ENCODE results near the gene MED14. TPM values are rescaled to one million over a fixed set of nuclear protein-coding genes. Genes with fewer than 3 reads are reported as not detected.

The MED14 gene
- total RNA-seq, 2 experiments from 2014 or later: 44.9 to 47.7 TPM

DNA sequence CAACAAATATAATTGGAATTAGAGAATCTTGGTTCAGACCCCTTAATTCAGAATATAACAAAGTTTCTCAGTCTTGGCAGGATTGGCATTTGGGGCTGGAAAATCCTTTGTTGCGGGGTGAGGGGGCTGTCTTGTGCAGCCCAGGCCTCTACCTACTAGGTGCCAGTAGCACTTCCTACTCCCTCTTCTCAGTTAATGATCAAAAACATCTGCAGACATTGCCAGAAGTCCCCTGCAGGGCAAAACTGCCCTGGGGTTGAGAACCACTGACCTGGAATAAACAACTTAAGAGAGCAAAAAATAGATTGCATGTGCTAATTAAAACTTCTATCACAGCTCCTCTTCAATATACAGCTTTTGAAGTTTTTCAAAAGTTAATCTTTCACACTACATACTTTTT lies 51.2 kb downstream of the MED14 start:
- Mint-ChIP-seq H3K9me3 (ENCODE audit: low read depth) (no peaks in the 10 kb centered on the region), H3K27ac (no peak overlapping the region), H3K36me3 (peaks cover 32% of the 10 kb centered on the region), H3K27me3 (no peaks in the 10 kb centered on the region), H3K4me3 (no peak overlapping the region), H3K4me1 (peaks cover 8% of the 10 kb centered on the region)
- DNase-seq (no peak), ATAC-seq (no peak)
- CTCF ChIA-PET: no interaction called here

DNA sequence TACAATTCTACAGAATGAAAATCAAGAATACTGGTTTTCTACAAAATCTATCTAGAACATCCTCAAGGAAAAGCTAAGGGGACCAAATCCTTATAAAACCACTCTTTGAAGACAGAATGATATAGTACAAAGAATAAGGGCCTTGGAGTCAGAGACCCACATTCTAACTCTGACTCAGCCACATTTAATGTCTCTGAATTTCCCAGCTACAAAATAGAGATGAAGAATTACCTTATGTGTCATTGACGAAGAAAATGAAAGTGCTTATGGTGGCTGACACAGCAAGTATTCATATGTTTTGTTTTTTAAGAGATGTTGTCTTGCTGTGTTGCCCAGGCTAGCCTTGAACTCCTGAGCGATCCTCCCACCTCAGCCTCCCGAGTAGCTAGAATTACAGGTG lies 52.1 kb downstream of the MED14 start:
- Mint-ChIP-seq H3K36me3 (peaks cover 30% of the 10 kb centered on the region), H3K27ac (no peak overlapping the region), H3K4me3 (no peak overlapping the region), H3K4me1 (peaks cover 8% of the 10 kb centered on the region), H3K9me3 (ENCODE audit: low read depth) (no peaks in the 10 kb centered on the region), H3K27me3 (no peaks in the 10 kb centered on the region)
- CTCF ChIA-PET: no interaction called here
- ATAC-seq (no peak), DNase-seq (no peak)

DNA sequence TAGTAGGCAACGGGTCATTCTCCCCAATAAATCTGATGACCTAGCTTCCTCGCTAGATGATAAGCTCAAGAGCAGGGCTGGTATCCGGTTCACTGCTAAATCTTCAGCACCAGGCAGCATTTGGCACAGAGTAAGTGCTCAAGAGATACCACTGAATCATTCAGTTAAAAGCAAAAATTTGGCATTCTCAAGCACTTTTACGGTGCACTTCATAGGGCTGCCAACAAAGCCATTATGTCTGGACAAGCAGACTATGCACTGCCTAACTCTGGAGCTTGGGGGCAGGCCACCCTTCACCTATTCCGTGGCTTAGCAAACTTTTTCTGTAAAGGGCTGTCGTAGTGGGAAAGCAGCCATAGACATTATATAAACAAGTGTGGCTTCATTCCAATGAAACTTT lies 64.2 kb downstream of the MED14 start:
- no peak overlapping the region for H3K27ac Mint-ChIP-seq
- no peaks in the 10 kb centered on the region for H3K9me3 Mint-ChIP-seq (ENCODE audit: low read depth)
- CTCF ChIA-PET: no interaction called here
- H3K27me3 Mint-ChIP-seq: no peaks in the 10 kb centered on the region
- H3K4me1 Mint-ChIP-seq: no peaks in the 10 kb centered on the region
- H3K36me3 Mint-ChIP-seq: peaks cover 30% of the 10 kb centered on the region
- DNase-seq: no peak
- ATAC-seq: no peak
- no peak overlapping the region for H3K4me3 Mint-ChIP-seq

DNA sequence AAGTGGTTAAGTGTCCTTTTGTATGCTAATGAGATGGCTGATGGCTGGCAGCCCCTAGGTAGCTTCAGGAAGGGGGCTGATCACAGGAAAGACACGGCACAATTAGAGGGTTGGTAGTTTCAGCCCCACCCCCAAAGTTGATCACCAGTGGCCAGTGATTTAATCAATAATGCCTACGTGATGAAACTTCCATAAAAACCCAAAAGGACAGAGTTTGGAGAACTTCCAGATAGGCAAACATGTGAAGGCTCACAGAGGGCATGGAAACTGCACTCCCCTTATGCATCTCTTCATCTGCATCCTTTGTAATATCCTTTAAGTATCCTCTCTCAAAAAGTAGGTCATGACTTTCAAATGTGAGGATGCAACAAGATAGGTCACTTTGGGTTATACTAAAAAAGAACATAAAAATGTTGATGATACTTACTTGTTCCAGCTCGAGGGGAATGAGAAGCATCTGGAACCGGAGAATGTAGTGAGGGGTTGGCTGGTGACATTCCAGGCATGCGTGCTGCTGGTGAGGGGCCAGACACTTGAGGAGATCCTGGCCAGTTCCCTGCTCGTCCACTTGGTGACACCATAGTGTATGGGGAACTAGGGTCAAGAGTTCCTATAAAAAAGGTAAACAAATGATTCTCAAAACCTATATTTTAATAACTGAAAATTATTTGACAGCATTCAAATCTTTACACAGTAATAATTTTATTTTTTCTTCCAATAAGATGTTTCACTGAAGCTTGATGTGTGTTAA lies 71.3 kb downstream of the MED14 start:
- Mint-ChIP-seq H3K36me3 (peaks cover 31% of the 10 kb centered on the region), H3K4me3 (no peak overlapping the region), H3K4me1 (peaks cover 15% of the 10 kb centered on the region), H3K9me3 (ENCODE audit: low read depth) (no peaks in the 10 kb centered on the region), H3K27ac (peak overlapping the region; percentile 49), H3K27me3 (no peaks in the 10 kb centered on the region)
- CTCF ChIA-PET: interaction anchor here (0.7 to 2.1 kb wide), 2 partner anchors 12 to 130 kb away, joined by 3 to 8 read pairs; no protein-coding TSS in a partner anchor
- no peak for ATAC-seq
- DNase-seq: no peak

DNA sequence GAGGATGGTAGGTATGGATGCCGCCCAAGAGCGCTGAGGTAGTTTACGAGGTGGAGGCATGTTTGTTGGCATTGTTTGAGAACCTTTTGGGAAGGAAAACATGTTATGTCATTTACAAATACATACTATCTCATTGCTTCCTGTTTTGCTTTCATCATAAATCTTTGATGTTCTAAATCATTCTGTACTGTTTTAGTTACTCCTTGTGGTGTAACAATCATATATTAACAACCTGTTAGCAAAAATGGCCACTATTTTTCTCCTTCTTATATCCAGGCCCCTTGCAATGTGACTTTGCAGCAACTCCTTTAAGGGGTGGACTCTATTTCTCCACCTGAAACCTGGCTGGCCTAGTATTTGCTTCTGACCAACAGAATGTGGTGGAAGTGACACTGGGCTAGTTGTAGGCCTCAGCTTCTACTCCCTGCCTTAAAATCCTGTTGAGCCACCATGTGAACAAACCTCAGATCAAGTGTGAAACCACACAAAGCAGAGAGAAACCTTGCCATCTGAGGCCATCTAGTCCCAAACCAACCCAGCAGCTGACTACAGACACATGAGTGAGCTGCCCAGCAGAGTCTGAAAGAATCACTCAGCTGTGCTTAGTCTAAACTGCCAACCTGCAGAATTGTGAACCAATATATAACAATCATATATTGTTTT lies 72.1 kb downstream of the MED14 start:
- Mint-ChIP-seq H3K4me3 (no peak overlapping the region), H3K27ac (peak overlapping the region; percentile 74), H3K4me1 (peaks cover 15% of the 10 kb centered on the region)

DNA sequence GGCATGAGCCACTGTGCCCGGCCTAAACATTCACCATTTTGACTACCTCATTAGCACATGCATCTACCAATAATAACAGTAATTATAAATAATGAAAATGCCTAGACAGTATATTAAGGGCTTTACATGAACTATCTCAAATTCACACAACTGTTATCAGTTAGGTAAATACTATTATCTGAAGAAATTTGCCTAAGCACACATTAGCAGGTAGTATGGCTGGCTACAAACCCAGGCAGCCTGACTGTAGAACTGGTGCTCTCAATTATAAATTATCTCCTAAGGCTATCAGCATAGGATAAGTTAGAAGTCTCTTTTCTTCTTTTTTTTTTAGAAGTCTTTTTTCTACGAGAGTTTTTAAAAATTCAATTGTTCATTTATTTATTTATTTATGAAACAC lies 73.9 kb downstream of the MED14 start:
- peaks cover 26% of the 10 kb centered on the region for H3K36me3 Mint-ChIP-seq

More for the DNA sequence above, 72.1 kb downstream of the MED14 start:
- Mint-ChIP-seq H3K27me3 (no peaks in the 10 kb centered on the region), H3K36me3 (peaks cover 32% of the 10 kb centered on the region), H3K9me3 (ENCODE audit: low read depth) (no peaks in the 10 kb centered on the region)
- DNase-seq (peak; percentile 42), ATAC-seq (peak; percentile 53)
- CTCF ChIA-PET: interaction anchor here (2.1 kb wide), 1 partner anchor 12 kb away, joined by 8 read pairs; no protein-coding TSS in a partner anchor

DNA sequence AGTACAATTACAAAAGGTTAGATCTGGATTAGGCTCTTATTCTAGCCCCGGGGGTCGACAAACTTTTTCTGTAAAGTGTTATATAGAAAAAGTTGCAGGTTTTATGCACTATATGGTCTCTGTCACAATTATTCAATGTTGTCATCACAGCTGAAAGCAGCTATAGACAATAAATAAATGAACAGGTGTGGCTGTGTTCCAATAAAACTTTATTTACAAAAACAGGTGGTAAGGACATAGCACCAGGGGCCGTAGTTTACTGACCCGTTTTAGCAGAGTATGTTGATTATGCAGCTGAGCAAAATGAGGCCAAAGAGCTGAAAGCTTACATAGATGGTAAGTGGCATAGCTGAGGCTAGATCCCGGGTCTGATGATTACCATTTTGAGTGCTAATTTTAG lies 75.0 kb downstream of the MED14 start:
- Mint-ChIP-seq H3K27ac (no peak overlapping the region), H3K27me3 (no peaks in the 10 kb centered on the region), H3K4me1 (peaks cover 15% of the 10 kb centered on the region), H3K36me3 (peaks cover 20% of the 10 kb centered on the region), H3K9me3 (ENCODE audit: low read depth) (no peaks in the 10 kb centered on the region), H3K4me3 (no peak overlapping the region)
- CTCF ChIA-PET: interaction anchor here (1.3 kb wide), 1 partner anchor 8 kb away, joined by 3 read pairs; no protein-coding TSS in a partner anchor
- no peak for ATAC-seq
- no peak for DNase-seq

More for the DNA sequence above, 73.9 kb downstream of the MED14 start:
- Mint-ChIP-seq H3K4me1 (peaks cover 15% of the 10 kb centered on the region), H3K9me3 (ENCODE audit: low read depth) (no peaks in the 10 kb centered on the region), H3K27me3 (no peaks in the 10 kb centered on the region), H3K27ac (no peak overlapping the region), H3K4me3 (no peak overlapping the region)
- DNase-seq (no peak), ATAC-seq (no peak)
- CTCF ChIA-PET: interaction anchor here (2.1 kb wide), 1 partner anchor 10 kb away, joined by 8 read pairs; no protein-coding TSS in a partner anchor

DNA sequence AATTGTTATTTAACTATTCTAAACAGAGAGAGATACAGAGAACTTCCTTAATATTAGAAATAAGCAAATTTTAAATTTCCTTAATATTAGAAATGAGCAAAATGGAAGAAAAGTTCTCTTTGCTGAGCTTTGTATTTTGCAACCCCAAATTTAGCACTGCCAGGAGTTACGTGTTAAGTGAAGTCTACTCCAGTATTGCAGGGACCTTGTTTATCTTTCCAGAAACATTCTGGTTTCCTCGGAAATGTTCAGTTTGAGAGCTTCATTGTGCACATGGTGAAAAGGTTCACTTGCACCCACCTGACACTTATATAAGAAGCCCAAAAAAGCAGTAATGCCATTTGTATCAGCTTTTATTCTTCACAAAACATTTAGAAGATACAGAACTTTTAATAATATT lies 81.8 kb downstream of the MED14 start:
- DNase-seq: no peak
- H3K27me3 Mint-ChIP-seq: no peaks in the 10 kb centered on the region
- H3K4me1 Mint-ChIP-seq: peaks cover 2% of the 10 kb centered on the region
- CTCF ChIA-PET: interaction anchor here (1.5 to 5.2 kb wide), 2 partner anchors 13 to 140 kb away, joined by 5 to 39 read pairs; no protein-coding TSS in a partner anchor
- H3K4me3 Mint-ChIP-seq: no peak overlapping the region
- ATAC-seq: no peak
- no peaks in the 10 kb centered on the region for H3K9me3 Mint-ChIP-seq (ENCODE audit: low read depth)
- no peak overlapping the region for H3K27ac Mint-ChIP-seq
- H3K36me3 Mint-ChIP-seq: peaks cover 17% of the 10 kb centered on the region

DNA sequence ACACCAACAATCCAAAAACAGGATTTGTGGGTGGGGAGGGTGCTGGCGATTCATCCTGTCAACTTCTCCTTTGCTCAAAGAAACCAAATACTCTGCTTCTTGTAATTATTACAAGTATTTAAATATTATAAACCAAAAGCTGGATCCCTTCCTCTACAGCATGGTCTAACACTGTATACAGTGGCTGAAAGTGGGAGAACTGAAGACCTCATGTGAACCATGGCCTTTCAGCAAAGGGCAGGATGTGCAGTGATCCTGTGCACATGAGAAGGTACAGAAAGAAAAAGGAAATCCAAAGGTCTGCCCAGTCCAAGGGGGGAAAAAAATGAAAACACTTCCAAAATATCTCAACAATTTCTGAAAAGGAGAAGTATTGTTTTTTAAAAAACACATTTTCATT lies 82.7 kb downstream of the MED14 start:
- no peak overlapping the region for H3K27ac Mint-ChIP-seq
- H3K4me3 Mint-ChIP-seq: no peak overlapping the region
- DNase-seq (no peak), ATAC-seq (no peak)
- peaks cover 17% of the 10 kb centered on the region for H3K36me3 Mint-ChIP-seq
- peaks cover 3% of the 10 kb centered on the region for H3K4me1 Mint-ChIP-seq
- no peaks in the 10 kb centered on the region for H3K9me3 Mint-ChIP-seq (ENCODE audit: low read depth)
- CTCF ChIA-PET: interaction anchor here (1.1 to 5.2 kb wide), 4 partner anchors 77 to 438 kb away, joined by 3 to 39 read pairs (median 3); no protein-coding TSS in a partner anchor
- no peaks in the 10 kb centered on the region for H3K27me3 Mint-ChIP-seq

DNA sequence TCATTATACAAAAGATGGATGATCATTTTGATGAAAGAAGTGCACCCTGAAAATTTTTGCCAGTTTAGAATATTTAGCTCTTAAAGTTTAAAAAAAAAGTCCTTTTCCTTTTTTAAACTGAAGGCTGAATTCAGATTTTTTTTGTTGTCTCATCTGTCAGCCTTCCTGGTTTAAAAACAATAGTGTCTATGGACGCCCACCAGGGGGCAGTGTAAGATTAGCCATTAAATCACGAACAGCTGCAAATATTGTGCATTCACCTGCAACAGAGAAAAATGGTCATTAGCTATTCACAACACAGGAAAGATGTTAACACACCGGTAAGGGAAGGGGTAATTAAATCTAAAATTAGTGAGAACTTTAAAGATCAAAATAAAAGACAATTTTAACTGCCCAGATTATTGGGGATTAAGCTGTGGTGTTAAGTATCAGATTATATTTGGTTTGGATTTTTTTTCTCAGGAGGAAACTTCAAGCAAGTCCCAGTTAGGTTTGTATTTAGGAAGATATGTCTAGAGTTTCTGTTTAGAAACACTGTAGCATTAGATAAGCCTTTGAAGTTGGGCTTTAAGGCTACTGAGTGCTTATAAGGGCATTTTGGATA lies 83.6 kb downstream of the MED14 start:
- H3K4me3 Mint-ChIP-seq: no peak overlapping the region
- no peak for ATAC-seq
- peaks cover 3% of the 10 kb centered on the region for H3K4me1 Mint-ChIP-seq
- H3K36me3 Mint-ChIP-seq: peaks cover 13% of the 10 kb centered on the region
- DNase-seq: peak; percentile 75
- no peaks in the 10 kb centered on the region for H3K9me3 Mint-ChIP-seq (ENCODE audit: low read depth)
- H3K27me3 Mint-ChIP-seq: no peaks in the 10 kb centered on the region
- H3K27ac Mint-ChIP-seq: peak overlapping the region; percentile 52
- CTCF ChIA-PET: interaction anchor here (0.6 to 5.2 kb wide), 26 partner anchors 9 to 682 kb away, joined by 3 to 39 read pairs (median 3); partner anchors contain the start of genes DDX3X and MED14

DNA sequence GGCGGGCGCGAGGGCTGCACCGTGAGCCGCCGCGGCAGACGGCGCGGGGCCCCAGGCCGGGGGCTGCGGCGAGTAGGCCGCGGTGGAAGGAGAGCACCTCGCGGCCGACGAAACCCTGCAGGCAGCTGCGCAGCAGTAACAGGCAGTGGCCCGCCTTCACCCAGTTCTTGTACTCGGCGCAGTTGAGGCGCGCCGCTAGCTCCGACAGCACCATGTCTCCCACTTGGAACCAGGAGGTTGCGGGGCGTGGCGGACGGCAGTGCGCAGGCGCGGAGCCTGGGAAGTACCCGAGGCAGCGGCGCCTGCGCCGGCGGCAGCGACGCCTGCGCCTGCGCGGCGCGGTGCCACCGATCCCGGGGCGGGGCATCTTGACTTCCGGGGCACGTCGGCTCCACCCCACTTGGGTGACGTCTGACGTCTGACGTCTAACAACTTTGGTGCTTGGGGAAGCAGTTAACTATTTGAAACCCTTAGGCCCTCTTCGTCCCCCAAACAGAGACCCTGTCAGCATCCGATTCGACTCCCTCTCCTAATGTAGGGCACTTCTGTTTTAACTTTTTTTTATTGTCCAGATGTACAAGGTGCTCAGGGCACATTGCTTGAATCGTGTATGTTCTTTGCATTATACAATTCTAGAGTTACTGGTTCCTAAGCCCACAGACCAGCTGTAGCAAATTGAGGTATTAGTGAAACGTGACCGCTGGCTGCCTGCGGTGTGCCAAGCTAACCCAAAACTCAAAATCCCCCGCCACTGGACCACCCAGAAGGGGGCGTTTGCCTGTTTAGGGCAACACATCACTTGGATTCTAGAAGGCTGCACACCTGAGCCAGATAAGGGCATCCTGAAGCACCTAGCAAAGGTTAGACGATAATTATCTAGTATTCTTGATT lies 87.8 kb downstream of the MED14 start, which contains the start of gene CXorf38:
Gene CXorf38, minus strand, starts transcription at position 255 of the 891 bp plus-strand sequence. Its CDS starts 41 bp downstream, at position 214.
- peak within 1 kb of the TSS; percentile 95 for H3K27ac Mint-ChIP-seq
- peaks cover 22% of the 10 kb centered on the region for H3K36me3 Mint-ChIP-seq
- CTCF ChIA-PET: interaction anchor here (0.8 to 1.9 kb wide), 3 partner anchors 107 to 147 kb away, joined by 3 to 5 read pairs (median 3); no protein-coding TSS in a partner anchor
- peak within 1 kb of the TSS; percentile 90 for H3K4me3 Mint-ChIP-seq
- no peaks in the 10 kb centered on the region for H3K27me3 Mint-ChIP-seq
- H3K9me3 Mint-ChIP-seq (ENCODE audit: low read depth): no peaks in the 10 kb centered on the region
- H3K4me1 Mint-ChIP-seq: peaks cover 10% of the 10 kb centered on the region
- peak; percentile 93 for DNase-seq
- peak; percentile 84 for ATAC-seq

DNA sequence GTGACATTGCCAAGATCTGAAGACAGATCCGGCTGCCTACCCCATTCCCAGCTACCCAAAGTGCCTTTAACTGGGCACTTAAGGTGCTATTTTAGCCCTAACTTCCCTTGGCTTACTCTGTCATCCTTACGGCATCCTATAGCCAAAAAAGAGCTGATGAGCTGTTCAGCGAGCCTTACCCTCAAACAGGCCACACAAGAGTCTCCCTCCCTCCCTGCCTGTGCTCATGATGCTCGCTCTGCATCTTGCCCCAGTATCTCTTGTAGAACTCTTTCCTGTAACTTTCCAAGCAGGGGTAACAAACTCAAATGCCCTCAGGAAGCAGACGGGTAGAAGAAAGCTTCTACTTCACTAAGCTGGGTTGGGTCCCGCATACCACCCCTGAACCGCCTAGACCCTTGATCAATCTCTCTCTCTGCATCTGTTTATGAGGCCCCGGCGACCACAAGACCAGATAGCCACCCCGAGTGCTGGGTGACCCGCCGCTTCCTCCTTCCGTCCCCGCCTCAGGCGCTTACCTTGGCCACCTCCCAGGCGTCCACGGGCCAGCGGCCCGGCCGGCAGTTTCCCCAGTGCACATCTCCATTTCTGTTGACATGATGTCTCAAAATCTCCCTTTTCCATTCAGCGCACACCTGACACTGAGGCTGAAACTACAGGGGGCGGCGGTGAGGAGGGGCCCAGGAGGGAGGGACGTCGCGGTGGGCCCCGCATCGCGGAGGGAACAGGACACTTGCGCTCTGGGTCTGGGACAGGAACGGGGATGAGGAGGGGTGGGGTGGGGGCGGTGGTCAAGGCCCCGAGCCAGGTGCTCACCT lies 88.6 kb downstream of the MED14 start:
- peak overlapping the region; percentile 90 for H3K4me3 Mint-ChIP-seq

More for the DNA sequence above, 88.6 kb downstream of the MED14 start:
- Mint-ChIP-seq H3K36me3 (peaks cover 27% of the 10 kb centered on the region), H3K27me3 (no peaks in the 10 kb centered on the region), H3K27ac (peak overlapping the region; percentile 95), H3K4me1 (peaks cover 17% of the 10 kb centered on the region), H3K9me3 (ENCODE audit: low read depth) (no peaks in the 10 kb centered on the region)
- DNase-seq: peak; percentile 63
- peak; percentile 22 for ATAC-seq
- CTCF ChIA-PET: interaction anchor here (0.8 to 1.9 kb wide), 3 partner anchors 103 to 147 kb away, joined by 3 to 5 read pairs (median 4); no protein-coding TSS in a partner anchor

Measured in activated CD8-positive, alpha-beta memory T cell treated with anti-CD3 and anti-CD28 coated beads, Interleukin-2, amount 10 ng/mL, durations not matched to agents 7 days and 5 days (primary cell).